Heart right ventricle (tissue), 16 donors: ENCODE results near the gene ZMYND15. TPM values are rescaled to one million over a fixed set of nuclear protein-coding genes. Genes with fewer than 3 reads are reported as not detected.

Experiments
- ATAC-seq, 8 donors: fragments of 200-7000 bp; cut with Tn5 transposase; one replicate each; pipeline ENCODE4 v1.9.1; 2020; ENCODE audit warnings: mild to moderate bottlenecking in 8 of 8, moderate library complexity in 8 of 8, moderate number of reproducible peaks in 1 of 8
- DNase-seq, 2 donors: peaks; one replicate each; pipeline ENCODE4 v3.0.0-alpha.2; 2020
- H3K27ac ChIP-seq, 10 donors: fragments of 200-600 bp; sonication (generic) in 2 of 10; one replicate each; pipeline versions ENCODE4 v1.5.0 to v1.8.0; 2020 to 2022; ENCODE audit warnings: mild to moderate bottlenecking in 3 of 10
- H3K27me3 ChIP-seq, 7 donors: fragments of 200-600 bp; one replicate each; pipeline ENCODE4 v1.8.0; 2021 to 2022; ENCODE audit warnings: mild to moderate bottlenecking in 2 of 7
- H3K36me3 ChIP-seq, 9 donors: fragments of 200-600 bp; sonication (generic) in 1 of 9; one replicate each; pipeline versions ENCODE4 v1.5.0 to v1.8.0; 2020 to 2022; ENCODE audit warnings: mild to moderate bottlenecking in 2 of 9
- H3K4me1 ChIP-seq, 9 donors: fragments of 200-600 bp; sonication (generic) in 1 of 9; one replicate each; pipeline versions ENCODE4 v1.5.0 to v1.8.0; 2020 to 2022; ENCODE audit warnings: mild to moderate bottlenecking in 4 of 9
- H3K4me3 ChIP-seq, 10 donors: fragments of 200-600 bp; sonication (generic) in 2 of 10; one replicate each; pipeline versions ENCODE4 v1.5.0 to v1.8.0; 2020 to 2022; ENCODE audit warnings: mild to moderate bottlenecking in 7 of 10, moderate library complexity in 2 of 10
- H3K9me3 ChIP-seq, 11 donors: fragments of 200-600 bp in 10 of 11; sonication (generic) in 2 of 11; one replicate each; pipeline versions ENCODE4 v1.5.0 to v1.8.0; 2013 to 2022; ENCODE audit warnings: mild to moderate bottlenecking in 2 of 11, control low read depth in 1 of 11, moderate library complexity in 1 of 11
- CTCF ChIP-seq, 9 donors: fragments of 200-600 bp; sonication (generic) in 2 of 9; IDR thresholded peaks; one replicate each; pipeline versions ENCODE4 v1.5.0 to v1.8.0; 2021 to 2022; ENCODE audit warnings: antibody characterized with exemption in 9 of 9, mild to moderate bottlenecking in 5 of 9, moderate library complexity in 1 of 9
- WGBS, 2 donors: extraction: QIAGEN DNeasy Blood & Tissue Kit; methylation state at CpG; one replicate each; pipeline ENCODE4 v1.1.7; 2013; ENCODE audit warnings: inconsistent platforms in 1 of 2; 5-methylcytosine and 5-hydroxymethylcytosine counted together
- intact Hi-C, 10 donors: fragments of 100-400 bp; cut with DNase I; formaldehyde crosslinking; loops; one replicate each; pipeline versions ENCODE4 v1.11.1 to v1.14.2; 2022
- polyA plus RNA-seq, 2 donors: library from polyadenylated mRNA; stranded (reverse); fragments of 200-250 nt; gene quantifications; one replicate each; pipeline ENCODE4 v1.2.3, GENCODE V29; 2013
- total RNA-seq, 10 donors: library from RNA; stranded (reverse); fragmentation: NEBNext Ultra II Directional in 3 of 10; extraction: Animal tissue kit (Norgen Biotek cat#: 25700) in 3 of 10; gene quantifications; one replicate each; pipeline versions ENCODE4 v1.2.1 to v1.2.4, GENCODE V29; 2021 to 2023
- donor health status: Arrhythmogenic right ventricular cardiomyopathy.
- donor health status: ischemic (EF 13 %, LVEDD 7.1; RV severe dilation, severe dysfunction).
- donor health status: healthy with polysubstance abuse.
- donor health status: DM: no; HTN: yes; CAD: no.
- donor health status: DM: no; HTN: no; CAD: no.
- donor health status: ischemic (EF 25% LVEDD 6.9; RV normal size, moderate dysfunction).
- donor health status: ischemic (EF 25% LVEDD 5.7; RV mildly dilated, moderate dysfunction).
- donor health status: healthy.
- donor health status: DM: yes; HTN: yes; CAD: no.
- donor health status: Ischemic cardiomyopathy.
- donor health status: ischemic (EF 35%, LVEDD 5.7; RV mildly dilated, moderate dysfunction).
- donor health status: nonischemic (EF 11% LVEDD 7.7; RV severe dilation, severe dysfunction).
- donor health status: DM: yes; HTN: yes; CAD: no.
- donor health status: PGD.
- donor health status: ischemic (EF 29% LVEDD 5.4; RV normal size, mild dysfunction).
- donor health status: nonischemic (EF 23%, LVEDD 6.1; RV moderate dilation, normal function).

Gene ZMYND15
- total and polyA plus RNA-seq, 12 donors = 0.15 to 2.1 (median 0.32) TPM; not detected in 1

- Histone ChIP-seq H3K4me1 (peaks cover 0 to 40% (median 0%) of the 10 kb centered on the region in 9 donors), H3K9me3 (no peaks in the 10 kb centered on the region), H3K36me3 (no peaks in the 10 kb centered on the region), H3K27me3 (peaks cover 0 to 3% (median 0%) of the 10 kb centered on the region in 7 donors), H3K4me3 (no peak overlapping the region), H3K27ac (peak overlapping the region in 5 of 10 donors; percentile 31 to 89 (median 58))
- TF ChIP-seq CTCF (IDR thresholded peaks at IDR 0.05) = no peak
- DNase-seq = no peak
- ATAC-seq = peak in 7 of 8 donors; percentile 26 to 73 (median 38)
- 81 to 90% methylated on average over 3 of the region's 3 CpGs for WGBS, 2 donors
- intact Hi-C loops = no loop called here
Observed at GRCh38 chr17:4766201-4766600, 26.6 kb downstream of the ZMYND15 start.

- Histone ChIP-seq H3K4me3 (no peak overlapping the region), H3K4me1 (peaks cover 0 to 45% (median 0%) of the 10 kb centered on the region in 9 donors), H3K36me3 (no peaks in the 10 kb centered on the region), H3K27me3 (peaks cover 0 to 4% (median 0%) of the 10 kb centered on the region in 7 donors), H3K9me3 (no peaks in the 10 kb centered on the region), H3K27ac (peak overlapping the region in 3 of 10 donors; percentile 52 to 89 (median 58))
- TF ChIP-seq CTCF (IDR thresholded peaks at IDR 0.05) = no peak
- DNase-seq (no peak), ATAC-seq (peak in 6 of 8 donors; percentile 41 to 75 (median 68))
- WGBS, 2 donors = 69 to 70% methylated on average over 9 of the region's 9 CpGs
- intact Hi-C loops = no loop called here
Observed at GRCh38 chr17:4766723-4767122, 27.1 kb downstream of the ZMYND15 start.

GRCh38 chr17:4768298-4768697 lies 28.7 kb downstream of the ZMYND15 start:
- 81 to 85% methylated on average over 6 of the region's 6 CpGs for WGBS, 2 donors
- intact Hi-C loops = no loop called here
- H3K4me3 ChIP-seq = no peak overlapping the region
- H3K27ac ChIP-seq = peak overlapping the region in 4 of 10 donors; percentile 7 to 89 (median 19)
- peak in 1 of 8 donors; percentile 19 for ATAC-seq
- no peaks in the 10 kb centered on the region for H3K9me3 ChIP-seq
- H3K27me3 ChIP-seq = peaks cover 0 to 19% (median 3%) of the 10 kb centered on the region in 7 donors
- no peaks in the 10 kb centered on the region for H3K36me3 ChIP-seq
- DNase-seq = no peak
- no peak for TF ChIP-seq CTCF (IDR thresholded peaks at IDR 0.05)
- H3K4me1 ChIP-seq = peaks cover 0 to 45% (median 0%) of the 10 kb centered on the region in 9 donors

GRCh38 chr17:4769628-4770027 lies 30.0 kb downstream of the ZMYND15 start:
- WGBS, 2 donors = 86 to 96% methylated on average over 2 of the region's 2 CpGs
- peaks cover 0 to 36% (median 0%) of the 10 kb centered on the region in 9 donors for H3K4me1 ChIP-seq
- H3K4me3 ChIP-seq = no peak overlapping the region

More at GRCh38 chr17:4769628-4770027, 30.0 kb downstream of the ZMYND15 start:
- Histone ChIP-seq H3K27ac (peak overlapping the region in 1 of 10 donors; percentile 8), H3K27me3 (peaks cover 0 to 22% (median 6%) of the 10 kb centered on the region in 7 donors), H3K9me3 (no peaks in the 10 kb centered on the region), H3K36me3 (no peaks in the 10 kb centered on the region)
- DNase-seq (no peak), ATAC-seq (no peak)
- TF ChIP-seq CTCF (IDR thresholded peaks at IDR 0.05) = no peak
- intact Hi-C loops = no loop called here
